ENCODE results near the gene ICA1.
"Not testable (repeated sequence)": the region's sequence is repeated elsewhere in the genome, so short reads cannot be mapped to it uniquely, and the experiment has no call there.

The ICA1 gene

DNA sequence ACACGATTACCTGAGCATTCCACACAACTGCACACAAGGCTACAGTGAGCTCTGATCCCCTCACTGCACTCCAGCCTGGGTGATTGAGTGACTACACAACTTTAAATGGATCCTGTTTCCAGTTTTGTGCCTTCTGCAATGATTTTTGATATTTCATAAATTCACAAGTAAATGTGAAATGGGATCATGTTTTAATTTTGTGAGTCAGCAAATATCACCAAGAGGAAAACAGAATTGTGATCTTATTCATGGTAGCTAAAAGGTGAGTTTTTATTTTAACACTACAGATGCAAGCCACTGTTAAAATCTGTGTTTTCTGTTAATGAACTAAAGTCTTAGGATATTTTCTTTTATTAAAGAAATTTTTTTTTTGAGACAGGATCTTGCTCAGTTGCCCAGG, 11.4 kb downstream of the ICA1 start:
- H3K9me3 Mint-ChIP-seq: no peaks in the 10 kb centered on the region
- no peaks in the 10 kb centered on the region for H3K4me1 Mint-ChIP-seq
- no peak for ATAC-seq
- H3K27ac Mint-ChIP-seq: no peak overlapping the region
- no peak overlapping the region for H3K4me3 Mint-ChIP-seq
- no peaks in the 10 kb centered on the region for H3K27me3 Mint-ChIP-seq
- DNase-seq: no peak

DNA sequence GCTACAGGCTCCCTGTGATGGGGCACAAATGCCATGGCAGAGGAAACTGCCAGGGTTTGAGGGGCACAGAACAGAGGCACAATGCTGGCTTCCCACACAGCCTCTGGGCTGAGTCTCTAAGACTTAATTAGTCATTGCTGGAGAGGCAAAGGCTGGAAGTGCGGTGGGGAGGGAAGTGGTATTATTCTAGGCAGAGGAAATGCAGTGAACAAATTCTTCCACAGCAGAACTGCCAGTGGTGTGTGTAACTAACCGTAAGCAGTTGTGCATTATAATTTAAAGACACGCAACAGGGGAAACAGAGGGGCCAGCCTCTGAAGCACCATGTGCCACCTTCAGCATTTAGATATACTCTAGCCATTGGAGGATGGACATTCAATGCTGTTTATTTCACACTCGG, 12.8 kb downstream of the ICA1 start:
- H3K4me3 Mint-ChIP-seq: no peak overlapping the region
- ATAC-seq: peak; percentile 52

DNA sequence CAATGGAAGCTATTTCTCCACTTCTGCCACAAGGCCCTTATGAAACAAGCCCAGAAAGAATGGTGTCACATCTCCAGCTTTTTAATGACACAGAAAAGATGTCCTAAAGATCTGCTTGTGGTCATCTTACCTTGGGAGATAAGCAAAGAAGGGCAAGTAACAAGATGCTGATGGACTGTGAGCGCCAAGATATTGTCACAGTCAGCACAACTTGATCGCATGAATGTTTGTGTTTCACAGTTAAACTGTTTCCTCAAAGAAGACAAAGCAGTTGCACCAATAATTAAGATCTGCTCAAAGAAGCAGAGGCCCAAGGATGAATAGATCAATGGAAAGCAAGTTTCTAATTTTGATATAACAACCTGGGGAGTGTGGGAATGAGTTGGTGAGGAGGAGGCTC, 15.9 kb downstream of the ICA1 start:
- no peak overlapping the region for H3K4me3 Mint-ChIP-seq
- H3K27ac Mint-ChIP-seq: no peak overlapping the region
- peaks cover 17 to 27% of the 10 kb centered on the region in 2 donors for H3K9me3 Mint-ChIP-seq
- no peaks in the 10 kb centered on the region for H3K4me1 Mint-ChIP-seq
- no peaks in the 10 kb centered on the region for H3K27me3 Mint-ChIP-seq
- ATAC-seq (no peak), DNase-seq (no peak)

More for the DNA sequence above, 12.8 kb downstream of the ICA1 start:
- Mint-ChIP-seq H3K27ac (no peak overlapping the region), H3K4me1 (no peaks in the 10 kb centered on the region), H3K27me3 (no peaks in the 10 kb centered on the region), H3K9me3 (peaks cover 0 to 5% of the 10 kb centered on the region in 2 donors)
- no peak for DNase-seq

DNA sequence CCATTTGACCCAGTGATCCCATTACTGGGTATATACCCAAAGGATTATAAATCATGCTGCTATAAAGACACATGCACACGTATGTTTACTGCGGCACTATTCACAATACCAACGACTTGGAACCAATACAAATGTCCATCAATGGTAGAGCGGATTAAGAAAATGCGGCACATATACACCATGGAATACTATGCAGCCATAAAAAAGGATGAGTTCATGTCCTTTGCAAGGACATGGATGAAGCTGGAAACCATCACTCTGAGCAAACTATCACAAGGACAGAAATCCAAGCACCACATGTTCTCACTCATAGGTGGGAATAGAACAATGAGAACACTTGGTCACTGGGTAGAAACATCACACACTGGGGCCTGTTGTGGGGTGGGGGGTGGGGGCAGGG, 16.9 kb downstream of the ICA1 start:
- not testable (repeated sequence) for H3K4me1 Mint-ChIP-seq, DNase-seq, H3K4me3 Mint-ChIP-seq, ATAC-seq, H3K27me3 Mint-ChIP-seq, H3K27ac Mint-ChIP-seq
- H3K9me3 Mint-ChIP-seq: peaks cover 24 to 35% of the 10 kb centered on the region in 2 donors

DNA sequence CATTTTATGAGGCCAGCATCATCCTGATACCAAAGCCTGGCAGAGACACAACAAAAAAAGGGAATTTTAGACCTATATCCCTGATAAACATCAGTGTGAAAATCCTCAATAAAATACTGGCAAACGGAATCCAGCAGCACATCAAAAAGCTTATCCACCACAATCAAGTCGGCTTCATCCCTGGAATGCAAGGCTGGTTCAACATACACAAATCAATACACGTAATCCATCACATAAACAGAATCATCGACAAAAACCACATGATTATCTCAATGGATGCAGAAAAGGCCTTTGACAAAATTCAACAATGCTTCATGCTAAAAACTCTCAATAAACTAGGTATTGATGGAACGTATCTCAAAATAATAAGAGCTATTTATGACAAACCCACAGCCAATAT, 18.9 kb downstream of the ICA1 start:
- peaks cover 19% of the 10 kb centered on the region for H3K27me3 Mint-ChIP-seq

DNA sequence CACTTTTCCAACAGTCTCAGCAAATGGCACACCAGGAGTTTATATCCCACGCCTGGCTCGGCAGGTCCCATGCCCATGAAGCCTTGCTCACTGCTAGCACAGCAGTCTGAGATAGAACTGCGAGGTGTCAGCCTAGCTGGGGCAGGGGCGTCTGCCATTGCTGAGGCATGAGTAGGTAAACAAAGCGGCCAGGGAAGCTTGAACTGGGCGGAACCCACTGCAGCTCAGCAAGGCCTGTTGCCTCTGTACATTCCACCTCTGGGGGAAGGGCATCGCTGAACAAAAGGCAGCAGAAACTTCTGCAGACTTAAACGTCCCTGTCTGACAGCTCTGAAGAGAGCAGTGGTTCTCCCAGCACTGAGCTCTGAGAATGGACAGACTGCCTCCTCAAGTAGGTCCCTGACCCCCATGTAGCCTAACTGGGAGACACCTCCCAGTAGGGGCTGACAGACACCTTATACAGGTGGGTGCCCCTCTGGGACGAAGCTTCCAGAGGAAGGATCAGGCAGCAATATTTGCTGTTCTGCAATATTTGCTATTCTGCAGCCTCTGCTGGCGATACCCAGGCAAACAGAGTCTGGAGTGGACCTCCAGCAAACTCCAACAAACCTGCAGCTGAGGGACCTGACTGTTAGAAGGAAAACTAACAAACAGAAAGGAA, 22.1 kb downstream of the ICA1 start:
- not testable (repeated sequence) for DNase-seq
- peaks cover 28% of the 10 kb centered on the region for H3K27me3 Mint-ChIP-seq

More for the DNA sequence above, 18.9 kb downstream of the ICA1 start:
- DNase-seq, H3K4me3 Mint-ChIP-seq, ATAC-seq, H3K4me1 Mint-ChIP-seq, H3K27ac Mint-ChIP-seq: not testable (repeated sequence)
- H3K9me3 Mint-ChIP-seq: peaks cover 24 to 35% of the 10 kb centered on the region in 2 donors

DNA sequence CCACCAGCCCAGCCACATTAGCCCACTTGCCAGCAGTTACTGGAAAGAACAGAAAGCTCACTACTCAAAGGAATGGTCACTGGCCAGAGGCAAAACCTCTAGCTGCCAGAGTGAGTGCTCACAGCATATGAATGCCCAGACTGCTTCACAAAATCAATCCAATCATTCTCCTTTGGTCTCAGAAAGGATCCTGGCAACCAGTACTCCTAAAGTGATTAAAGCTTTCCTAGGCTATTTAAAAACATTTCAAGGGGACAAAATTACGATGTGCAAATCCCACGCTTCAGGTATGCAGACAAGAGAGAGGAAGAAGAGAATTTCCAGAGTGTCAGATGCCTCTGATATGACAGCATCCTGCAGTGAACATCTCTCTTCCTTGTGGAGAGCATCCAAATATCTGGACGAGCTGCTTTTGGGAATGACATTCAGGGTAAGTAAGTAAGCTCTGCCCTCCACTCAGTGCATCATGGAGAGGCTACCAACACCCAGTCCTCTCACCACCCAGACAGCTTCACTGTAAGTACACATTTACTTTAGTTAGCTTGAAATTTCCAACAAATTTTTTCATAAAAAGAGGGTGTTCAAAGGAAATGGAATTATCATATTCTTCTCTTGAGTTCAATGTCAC, 25.1 kb downstream of the ICA1 start:
- H3K4me1 Mint-ChIP-seq: peaks cover 6% of the 10 kb centered on the region
- ATAC-seq (no peak), DNase-seq (no peak)
- H3K27me3 Mint-ChIP-seq: peaks cover 28% of the 10 kb centered on the region
- H3K27ac Mint-ChIP-seq: no peak overlapping the region
- peaks cover 9% of the 10 kb centered on the region in 2 donors for H3K9me3 Mint-ChIP-seq
- no peak overlapping the region for H3K4me3 Mint-ChIP-seq

More for the DNA sequence above, 22.1 kb downstream of the ICA1 start:
- H3K4me1 Mint-ChIP-seq, ATAC-seq, H3K4me3 Mint-ChIP-seq, H3K27ac Mint-ChIP-seq: not testable (repeated sequence)
- peaks cover 24 to 35% of the 10 kb centered on the region in 2 donors for H3K9me3 Mint-ChIP-seq

DNA sequence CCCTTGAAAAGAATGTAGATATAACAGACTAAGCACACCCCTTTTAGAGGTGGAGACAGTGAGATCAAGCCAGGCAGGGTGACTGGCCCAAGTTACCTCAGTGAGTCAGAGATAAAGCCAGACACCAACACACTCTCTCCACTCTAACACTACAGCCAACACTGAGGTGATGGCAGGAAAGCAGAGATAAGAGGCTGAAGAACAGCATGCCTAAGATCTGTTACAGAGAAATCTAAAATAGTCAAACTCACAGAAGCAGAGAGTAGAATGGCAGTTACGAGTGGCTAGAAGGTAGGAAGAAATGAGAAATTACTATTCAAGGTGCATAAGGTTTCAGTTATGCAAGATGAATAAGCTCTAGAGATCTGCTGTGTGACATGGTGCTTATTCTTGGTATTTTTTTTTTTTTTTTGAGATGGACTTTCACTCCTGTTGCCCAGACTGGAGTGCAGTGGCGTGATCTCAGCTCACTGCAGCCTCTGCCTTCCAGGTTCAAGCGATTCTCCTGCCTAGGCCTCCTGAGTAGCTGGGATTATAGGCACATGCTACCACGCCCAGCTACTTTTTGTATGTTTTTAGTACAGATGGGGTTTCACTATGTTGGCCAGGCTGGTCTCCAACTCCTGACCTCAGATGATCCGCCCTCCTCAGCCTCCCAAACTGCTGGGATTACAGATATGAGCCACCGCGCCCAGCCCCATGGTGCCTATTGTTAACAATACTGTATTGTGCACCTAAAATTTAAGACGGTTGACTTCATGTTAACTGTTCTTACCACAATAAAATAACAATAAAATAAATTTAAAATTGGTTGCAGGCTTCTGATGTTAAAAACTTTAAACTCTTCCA, 28.7 kb downstream of the ICA1 start:
- no peak overlapping the region for H3K4me3 Mint-ChIP-seq
- DNase-seq (no peak), ATAC-seq (no peak)
- H3K9me3 Mint-ChIP-seq: no peaks in the 10 kb centered on the region
- no peak overlapping the region for H3K27ac Mint-ChIP-seq
- H3K27me3 Mint-ChIP-seq: peaks cover 11% of the 10 kb centered on the region
- H3K4me1 Mint-ChIP-seq: peaks cover 6% of the 10 kb centered on the region

DNA sequence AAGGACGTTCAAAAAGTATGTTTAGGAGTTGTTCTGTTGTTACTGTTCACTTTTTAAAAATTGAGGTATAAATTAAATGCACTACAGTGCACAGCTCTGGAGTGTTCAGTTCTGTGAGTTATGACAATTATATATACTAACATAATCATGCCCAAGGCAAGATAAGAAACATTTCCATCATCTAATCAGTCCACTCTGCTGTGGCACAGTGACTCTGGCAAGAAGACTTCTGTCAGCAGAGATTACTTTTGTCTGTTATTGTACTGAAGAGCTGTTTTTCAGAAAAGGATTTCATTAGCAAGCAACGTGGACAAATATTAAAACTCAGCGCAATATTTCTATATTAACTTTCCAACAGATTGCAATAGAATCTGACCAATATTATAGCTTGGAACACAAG, 32.0 kb downstream of the ICA1 start:
- H3K27me3 Mint-ChIP-seq: peaks cover 17% of the 10 kb centered on the region
- H3K4me3 Mint-ChIP-seq: no peak overlapping the region
- DNase-seq: no peak
- H3K4me1 Mint-ChIP-seq: peaks cover 6% of the 10 kb centered on the region
- ATAC-seq: no peak
- no peaks in the 10 kb centered on the region for H3K9me3 Mint-ChIP-seq
- H3K27ac Mint-ChIP-seq: no peak overlapping the region

DNA sequence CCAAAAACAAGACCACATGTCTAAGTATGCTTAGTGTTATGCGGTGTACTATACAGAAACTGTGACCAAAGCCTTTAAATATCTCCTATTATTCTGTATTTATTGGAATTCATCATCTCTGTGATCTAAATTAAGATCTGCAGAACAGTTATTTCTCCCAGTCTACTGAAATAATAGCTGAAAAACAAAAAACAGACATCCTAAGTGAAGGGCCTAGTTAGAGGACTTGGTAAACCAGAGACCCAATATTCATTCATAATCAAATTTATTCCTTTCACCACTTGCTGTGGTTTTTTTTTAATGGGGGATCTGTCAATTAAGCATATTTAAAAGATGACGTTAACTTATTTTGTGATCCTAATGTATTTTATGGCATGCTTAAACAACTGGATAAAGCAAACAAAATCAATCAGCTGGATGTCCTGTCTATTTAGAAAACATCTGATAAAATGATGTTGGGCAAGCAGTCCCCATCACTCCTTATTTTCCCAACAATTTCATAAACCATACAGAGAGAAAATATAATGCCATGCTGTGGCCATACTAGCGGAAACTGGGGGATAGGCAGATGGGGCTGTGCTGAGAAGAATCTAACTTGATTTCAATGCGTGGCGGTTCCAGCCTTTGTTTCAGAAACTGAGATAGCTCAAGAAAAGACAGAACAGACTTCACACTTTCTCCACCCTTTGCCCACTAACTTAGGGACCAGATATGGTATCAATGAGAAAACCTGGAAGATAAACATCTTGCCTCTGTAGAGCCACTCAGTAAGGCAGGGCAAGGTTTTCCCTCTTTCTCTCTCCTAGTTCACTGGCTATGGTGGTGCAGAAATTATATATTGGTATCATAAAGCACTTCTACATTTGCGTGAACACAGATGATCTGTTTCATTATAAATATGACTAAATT, 32.9 kb downstream of the ICA1 start:
- no peak for DNase-seq
- no peak overlapping the region for H3K27ac Mint-ChIP-seq
- H3K27me3 Mint-ChIP-seq: peaks cover 20% of the 10 kb centered on the region
- no peak for ATAC-seq
- H3K4me1 Mint-ChIP-seq: peaks cover 6% of the 10 kb centered on the region
- no peak overlapping the region for H3K4me3 Mint-ChIP-seq
- H3K9me3 Mint-ChIP-seq: no peaks in the 10 kb centered on the region

DNA sequence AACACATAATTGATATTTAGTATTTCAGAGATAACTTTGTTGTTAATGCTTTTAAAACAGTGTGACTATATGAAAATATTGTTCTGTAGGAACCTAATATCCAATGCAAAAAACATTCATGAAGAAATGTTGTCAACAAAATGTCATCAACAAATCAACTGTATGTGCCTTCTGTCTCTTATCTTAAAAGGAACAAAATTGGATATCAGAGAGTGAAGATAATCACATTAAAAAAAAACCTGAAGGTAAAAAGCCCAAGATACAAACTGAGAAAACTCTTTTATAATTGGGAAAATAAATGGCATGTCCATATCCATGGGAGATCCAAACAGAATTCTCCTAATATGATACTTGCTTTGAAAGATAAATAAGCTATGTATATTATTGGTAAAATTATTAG, 33.9 kb downstream of the ICA1 start:
- Mint-ChIP-seq H3K4me3 (no peak overlapping the region), H3K27ac (no peak overlapping the region), H3K4me1 (peaks cover 4% of the 10 kb centered on the region), H3K9me3 (no peaks in the 10 kb centered on the region), H3K27me3 (peaks cover 25% of the 10 kb centered on the region)
- no peak for DNase-seq
- no peak for ATAC-seq

DNA sequence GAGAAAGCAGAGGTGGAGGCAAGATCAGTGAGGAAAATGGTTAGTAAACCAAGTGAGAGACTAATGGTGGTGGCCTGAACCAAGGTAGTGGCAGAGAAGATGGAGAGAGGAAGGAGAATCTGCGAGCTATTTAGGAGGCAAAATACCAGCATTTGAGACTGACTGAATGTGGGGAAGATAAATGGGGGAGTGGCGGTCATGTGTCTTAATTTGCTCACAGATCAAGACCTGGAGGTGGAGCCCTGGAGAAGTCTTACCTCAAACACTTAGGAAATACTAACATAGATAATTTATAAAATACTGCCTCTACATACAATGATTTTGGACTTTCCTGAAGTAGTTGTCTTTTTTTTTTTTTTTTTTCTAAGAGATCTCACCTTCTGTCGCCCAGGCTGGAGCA, 34.7 kb downstream of the ICA1 start:
- ATAC-seq (no peak), DNase-seq (no peak)
- H3K27me3 Mint-ChIP-seq: peaks cover 25% of the 10 kb centered on the region
- no peaks in the 10 kb centered on the region for H3K4me1 Mint-ChIP-seq
- H3K27ac Mint-ChIP-seq: no peak overlapping the region
- no peaks in the 10 kb centered on the region for H3K9me3 Mint-ChIP-seq
- no peak overlapping the region for H3K4me3 Mint-ChIP-seq

DNA sequence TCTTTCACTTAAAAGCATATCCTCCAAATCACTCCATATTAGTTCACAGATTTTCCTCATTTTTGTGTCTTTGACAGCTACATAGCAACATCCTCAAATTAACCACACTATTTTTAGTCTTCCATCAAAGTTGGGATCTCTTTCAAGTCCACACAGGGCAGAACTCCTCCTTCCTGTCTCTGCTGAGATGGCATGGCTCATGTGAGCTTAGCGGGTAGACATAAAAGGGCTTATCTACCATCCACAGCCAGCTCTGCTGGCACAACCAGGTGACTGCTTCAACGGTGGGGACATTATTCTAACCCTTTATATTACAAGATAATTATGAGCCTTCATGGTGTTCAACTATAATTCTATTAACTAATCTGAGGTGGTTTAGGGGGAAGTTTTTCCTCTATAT, 35.5 kb downstream of the ICA1 start:
- no peak for ATAC-seq
- Mint-ChIP-seq H3K4me1 (no peaks in the 10 kb centered on the region), H3K9me3 (no peaks in the 10 kb centered on the region), H3K27ac (no peak overlapping the region), H3K4me3 (no peak overlapping the region), H3K27me3 (peaks cover 25% of the 10 kb centered on the region)
- DNase-seq: no peak

DNA sequence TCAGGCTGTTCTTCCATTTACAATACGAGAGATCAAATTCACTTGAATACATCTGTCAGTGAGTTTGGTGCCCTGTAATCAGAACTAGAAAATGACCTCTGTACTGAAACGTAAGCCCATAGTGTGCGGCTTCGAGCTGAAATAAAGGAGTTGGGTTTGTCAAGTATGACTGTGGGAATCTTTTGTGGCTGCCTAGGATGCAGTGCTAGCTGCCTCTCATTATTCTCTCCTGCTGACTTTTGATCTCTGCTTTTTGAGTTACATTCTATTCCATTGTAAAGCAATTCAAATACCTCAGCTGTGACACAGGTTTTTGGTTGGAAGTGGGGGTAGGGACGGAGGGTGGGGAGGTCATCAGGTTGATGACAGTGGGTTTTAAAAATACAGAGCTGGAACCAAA, 40.4 kb downstream of the ICA1 start:
- no peak overlapping the region for H3K4me3 Mint-ChIP-seq
- H3K27ac Mint-ChIP-seq: no peak overlapping the region
- DNase-seq: no peak
- H3K9me3 Mint-ChIP-seq: no peaks in the 10 kb centered on the region
- peaks cover 5% of the 10 kb centered on the region for H3K4me1 Mint-ChIP-seq
- ATAC-seq: no peak
- H3K27me3 Mint-ChIP-seq: peaks cover 16% of the 10 kb centered on the region

DNA sequence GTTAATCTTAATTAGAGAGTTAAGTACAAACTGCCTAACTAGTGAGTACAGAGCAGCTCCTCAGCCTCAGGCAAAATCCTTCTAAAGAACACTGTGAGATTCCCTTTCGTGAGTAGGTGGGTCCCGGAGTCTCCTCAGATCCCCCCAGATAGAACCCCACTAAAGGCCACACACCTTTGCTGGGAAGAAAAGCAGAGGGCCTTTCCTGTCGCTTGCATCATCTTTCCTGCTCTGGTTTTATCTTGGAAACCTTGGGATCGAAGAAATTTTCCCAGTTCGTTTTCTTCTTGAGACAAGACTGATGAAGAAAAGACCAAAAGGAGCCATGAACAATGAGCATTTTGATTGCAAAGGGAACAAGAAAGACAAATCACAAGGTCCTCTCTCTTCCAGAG, 40.9 kb downstream of the ICA1 start:
- no peak for DNase-seq
- Mint-ChIP-seq H3K27me3 (peaks cover 11% of the 10 kb centered on the region), H3K9me3 (no peaks in the 10 kb centered on the region), H3K4me3 (no peak overlapping the region), H3K4me1 (peaks cover 5% of the 10 kb centered on the region), H3K27ac (no peak overlapping the region)
- no peak for ATAC-seq
